HEK293 (cell line): Measurements from ENCODE around the gene SFXN2.

Experiments used
- EGR2 ChIP-seq: fragments of 450-650 bp; formaldehyde crosslinking; IDR thresholded peaks from 2 replicates; pipeline ENCODE4 v1.5.1; 2016; ENCODE audit warnings: low read depth, missing biosample characterization, missing genetic modification characterization
- FEZF1 ChIP-seq: fragments of 450-650 bp; formaldehyde crosslinking; IDR thresholded peaks from 2 replicates; pipeline ENCODE4 v1.5.1; 2016; ENCODE audit warnings: missing biosample characterization, missing genetic modification characterization
- HOXA7 ChIP-seq: sonication (generic); formaldehyde crosslinking; IDR thresholded peaks from 2 replicates; pipeline ENCODE4 v1.8.1; 2022; ENCODE audit warnings: missing genetic modification reagents, borderline replicate concordance
- KLF10 ChIP-seq: fragments of 450-650 bp; IDR thresholded peaks from 2 replicates; pipeline ENCODE4 v1.5.1; 2018; ENCODE audit warnings: missing biosample characterization, mild to moderate bottlenecking, missing genetic modification characterization
- KLF16 ChIP-seq: fragments of 450-650 bp; formaldehyde crosslinking; IDR thresholded peaks from 2 replicates; pipeline ENCODE4 v1.5.1; 2017; ENCODE audit warnings: missing biosample characterization, missing genetic modification characterization
- MYNN ChIP-seq: fragments of 450-650 bp; formaldehyde crosslinking; IDR thresholded peaks from 2 replicates; pipeline ENCODE4 v1.5.1; 2016; ENCODE audit warnings: missing biosample characterization, missing genetic modification characterization, borderline replicate concordance
- MZF1 ChIP-seq: fragments of 450-650 bp; formaldehyde crosslinking; IDR thresholded peaks from 2 replicates; pipeline ENCODE4 v1.5.1; 2017; ENCODE audit warnings: missing biosample characterization, missing genetic modification characterization, borderline replicate concordance
- OVOL3 ChIP-seq: fragments of 450-650 bp; formaldehyde crosslinking; IDR thresholded peaks from 2 replicates; pipeline ENCODE4 v1.5.1; 2016; ENCODE audit warnings: missing biosample characterization, missing genetic modification characterization
- PATZ1 ChIP-seq: fragments of 450-650 bp; formaldehyde crosslinking; IDR thresholded peaks from 2 replicates; pipeline ENCODE4 v1.5.1; 2016; ENCODE audit warnings: missing biosample characterization, missing genetic modification characterization
- SP2 ChIP-seq: fragments of 450-650 bp; formaldehyde crosslinking; IDR thresholded peaks from 2 replicates; pipeline ENCODE4 v1.5.1; 2016; ENCODE audit warnings: missing biosample characterization, missing genetic modification characterization
- SP7 ChIP-seq: fragments of 450-650 bp; formaldehyde crosslinking; IDR thresholded peaks from 2 replicates; pipeline ENCODE4 v1.5.1; 2016; ENCODE audit warnings: missing biosample characterization, missing genetic modification characterization
- ZBTB48 ChIP-seq: fragments of 450-650 bp; formaldehyde crosslinking; IDR thresholded peaks from 2 replicates; pipeline ENCODE4 v1.5.1; 2016; ENCODE audit warnings: missing biosample characterization, missing genetic modification characterization
- ZBTB8A ChIP-seq: fragments of 450-650 bp; formaldehyde crosslinking; IDR thresholded peaks from 2 replicates; pipeline ENCODE4 v1.5.1; 2016; ENCODE audit warnings: missing biosample characterization, missing genetic modification characterization
- ZNF175 ChIP-seq: fragments of 450-650 bp; formaldehyde crosslinking; IDR thresholded peaks from 2 replicates; pipeline ENCODE4 v1.5.1; 2016; ENCODE audit warnings: missing biosample characterization, missing genetic modification characterization
- ZNF19 ChIP-seq: fragments of 450-650 bp; formaldehyde crosslinking; IDR thresholded peaks from 2 replicates; pipeline ENCODE4; 2016; ENCODE audit warnings: missing biosample characterization, missing genetic modification characterization, low read depth
- ZNF221 ChIP-seq: fragments of 450-650 bp; formaldehyde crosslinking; IDR thresholded peaks from 2 replicates; pipeline ENCODE4 v1.5.1; 2017; ENCODE audit warnings: missing biosample characterization, missing genetic modification characterization, borderline replicate concordance
- ZNF248 ChIP-seq: fragments of 450-650 bp; formaldehyde crosslinking; IDR thresholded peaks from 2 replicates; pipeline ENCODE4 v1.5.1; 2017; ENCODE audit warnings: missing biosample characterization, missing genetic modification characterization
- ZNF266 ChIP-seq: fragments of 450-650 bp; formaldehyde crosslinking; IDR thresholded peaks from 2 replicates; pipeline ENCODE4 v1.5.1; 2016; ENCODE audit warnings: missing biosample characterization, missing genetic modification characterization, low read depth
- ZNF280C ChIP-seq: fragments of 450-650 bp; formaldehyde crosslinking; IDR thresholded peaks from 2 replicates; pipeline ENCODE4 v1.5.1; 2016; ENCODE audit warnings: missing biosample characterization, missing genetic modification characterization
- ZNF341 ChIP-seq: fragments of 450-650 bp; formaldehyde crosslinking; IDR thresholded peaks from 2 replicates; pipeline ENCODE4; 2016; ENCODE audit warnings: low read depth, missing biosample characterization, missing genetic modification characterization
- ZNF350 ChIP-seq: fragments of 450-650 bp; formaldehyde crosslinking; IDR thresholded peaks from 2 replicates; pipeline ENCODE4 v1.5.0; 2017; ENCODE audit warnings: missing biosample characterization, mild to moderate bottlenecking, missing genetic modification characterization
- ZNF354C ChIP-seq: fragments of 450-650 bp; formaldehyde crosslinking; IDR thresholded peaks from 2 replicates; pipeline ENCODE4 v1.5.1; 2016; ENCODE audit warnings: missing biosample characterization, missing genetic modification characterization, low read depth, borderline replicate concordance
- ZNF362 ChIP-seq: fragments of 450-650 bp; formaldehyde crosslinking; IDR thresholded peaks from 2 replicates; pipeline ENCODE4 v1.5.1; 2016; ENCODE audit warnings: missing biosample characterization, missing genetic modification characterization
- ZNF423 ChIP-seq: fragments of 450-650 bp; formaldehyde crosslinking; IDR thresholded peaks from 2 replicates; pipeline ENCODE4 v1.5.1; 2016; ENCODE audit warnings: missing biosample characterization, missing genetic modification characterization
- ZNF426 ChIP-seq: fragments of 450-650 bp; formaldehyde crosslinking; IDR thresholded peaks from 2 replicates; pipeline ENCODE4 v1.5.1; 2017; ENCODE audit warnings: missing biosample characterization, missing genetic modification characterization, mild to moderate bottlenecking, inconsistent platforms, moderate library complexity
- ZNF510 ChIP-seq: fragments of 450-650 bp; formaldehyde crosslinking; IDR thresholded peaks from 2 replicates; pipeline ENCODE4 v1.5.1; 2018; ENCODE audit warnings: mild to moderate bottlenecking, missing genetic modification characterization, missing biosample characterization; ENCODE audit not compliant: insufficient replicate concordance
- ZNF555 ChIP-seq: fragments of 450-650 bp; formaldehyde crosslinking; conservative IDR thresholded peaks from 2 replicates; pipeline ENCODE4 v1.5.1; 2017; ENCODE audit warnings: missing biosample characterization, mild to moderate bottlenecking, missing genetic modification characterization, inconsistent platforms
- ZNF560 ChIP-seq: fragments of 450-650 bp; formaldehyde crosslinking; IDR thresholded peaks from 2 replicates; pipeline ENCODE4 v1.5.1; 2017; ENCODE audit warnings: missing biosample characterization, missing genetic modification characterization, borderline replicate concordance
- ZNF600 ChIP-seq: fragments of 450-650 bp; formaldehyde crosslinking; IDR thresholded peaks from 2 replicates; pipeline ENCODE4 v1.5.1; 2016; ENCODE audit warnings: missing biosample characterization, missing genetic modification characterization
- ZNF621 ChIP-seq: fragments of 450-650 bp; formaldehyde crosslinking; IDR thresholded peaks from 2 replicates; pipeline ENCODE4 v1.5.1; 2017; ENCODE audit warnings: missing biosample characterization, missing genetic modification characterization
- ZNF629 ChIP-seq: fragments of 450-650 bp; formaldehyde crosslinking; IDR thresholded peaks from 2 replicates; pipeline ENCODE4 v1.5.1; 2017; ENCODE audit warnings: missing biosample characterization, missing genetic modification characterization
- ZNF639 ChIP-seq: fragments of 450-650 bp; formaldehyde crosslinking; IDR thresholded peaks from 2 replicates; pipeline ENCODE4 v1.5.1; 2016; ENCODE audit warnings: missing biosample characterization, missing genetic modification characterization
- ZSCAN4 ChIP-seq: fragments of 450-650 bp; formaldehyde crosslinking; IDR thresholded peaks from 2 replicates; pipeline ENCODE4 v1.5.1; 2017; ENCODE audit warnings: missing biosample characterization, missing genetic modification characterization

Gene SFXN2

GRCh38 chr10:102775935-102776669 is 61.7 kb downstream of the SFXN2 start (continued):
- peak; percentile 60 for TF ChIP-seq PATZ1 (tag by site-specific recombination)
- peak; percentile 91 for TF ChIP-seq ZNF629
- TF ChIP-seq SP2 (tag by site-specific recombination), result no peak
- no peak for TF ChIP-seq OVOL3 (tag by site-specific recombination)
- no peak for TF ChIP-seq ZNF175 (tag by site-specific recombination)
- no peak for TF ChIP-seq ZNF555
- TF ChIP-seq ZNF354C (tag by site-specific recombination), result no peak
- peak; percentile 91 for TF ChIP-seq ZNF600 (tag by site-specific recombination)
- no peak for TF ChIP-seq ZBTB8A (tag by site-specific recombination)
- TF ChIP-seq ZNF621, result no peak
- peak; percentile 74 for TF ChIP-seq ZNF362 (tag by site-specific recombination)
- 0 out of 2 replicates have a peak, but pooled peaks have one; percentile 15 for TF ChIP-seq SP7
- TF ChIP-seq ZNF426 (tag by site-specific recombination), result no peak
- no peak for TF ChIP-seq ZNF221
- no peak for TF ChIP-seq ZNF350 (tag by site-specific recombination)
- TF ChIP-seq ZNF341, result 0 out of 2 replicates have a peak, but pooled peaks have one; percentile 12
- no peak for TF ChIP-seq ZNF560
- 0 out of 2 replicates have a peak, but pooled peaks have one; percentile 38 for TF ChIP-seq KLF16 (tag by site-specific recombination)
- no peak for TF ChIP-seq ZNF248
- TF ChIP-seq ZBTB48 (tag by site-specific recombination), result 0 out of 2 replicates have a peak, but pooled peaks have one; percentile 12
- no peak for TF ChIP-seq ZNF639 (tag by site-specific recombination)
- no peak for TF ChIP-seq HOXA7 (CRISPR knock-in tag)
- no peak for TF ChIP-seq ZNF266 (tag by site-specific recombination)
- TF ChIP-seq EGR2, result 0 out of 2 replicates have a peak, but pooled peaks have one; percentile 8
- no peak for TF ChIP-seq KLF10
- TF ChIP-seq MZF1, result no peak
- TF ChIP-seq ZSCAN4 (tag by site-specific recombination), result no peak
- no peak for TF ChIP-seq FEZF1 (tag by site-specific recombination)
- no peak for TF ChIP-seq ZNF280C (tag by site-specific recombination)
- no peak for TF ChIP-seq ZNF19 (tag by site-specific recombination)
- TF ChIP-seq MYNN, result no peak
- TF ChIP-seq ZNF510 (tag by site-specific recombination), result no peak
- TF ChIP-seq ZNF423 (tag by site-specific recombination), result no peak
